Thymus (tissue), 11 donors: ENCODE measurements around the gene BPGM. TPM values are rescaled to one million over a fixed set of nuclear protein-coding genes. Genes with fewer than 3 reads are reported as not detected.

Source experiments
- DNase-seq, 9 donors: peaks; one replicate each; pipeline ENCODE4 v3.0.0-alpha.2; 2013; ENCODE audit warnings: low spot score in 9 of 9, low read depth in 6 of 9, missing footprints in 1 of 9
- H3K27ac ChIP-seq, 2 donors: one replicate each; pipeline ENCODE4 v1.5.1; 2013; ENCODE audit warnings: control low read depth in 1 of 2, low read depth in 1 of 2, low read length in 1 of 2, mild to moderate bottlenecking in 1 of 2, moderate library complexity in 1 of 2
- H3K27me3 ChIP-seq, 2 donors: one replicate each; pipeline ENCODE4 v1.5.1; 2013; ENCODE audit warnings: low read length in 1 of 2; ENCODE audit not compliant: control insufficient read depth in 2 of 2, insufficient read depth in 1 of 2
- H3K36me3 ChIP-seq, 2 donors: one replicate each; pipeline ENCODE4 v1.5.1; 2013; ENCODE audit warnings: low read length in 1 of 2, mild to moderate bottlenecking in 1 of 2, moderate library complexity in 1 of 2; ENCODE audit not compliant: control insufficient read depth in 2 of 2, insufficient read depth in 2 of 2
- H3K4me1 ChIP-seq, 2 donors: one replicate each; pipeline ENCODE4 v1.5.1; 2013; ENCODE audit warnings: low read length in 2 of 2; ENCODE audit not compliant: control insufficient read depth in 2 of 2, insufficient read depth in 2 of 2
- H3K4me3 ChIP-seq, 2 donors: one replicate each; pipeline ENCODE4 v1.5.1; 2013; ENCODE audit warnings: low read length in 2 of 2, control low read depth in 1 of 2, mild to moderate bottlenecking in 1 of 2
- H3K9me3 ChIP-seq, 2 donors: one replicate each; pipeline ENCODE4 v1.5.1; 2013; ENCODE audit warnings: low read length in 1 of 2, mild to moderate bottlenecking in 1 of 2; ENCODE audit not compliant: control insufficient read depth in 2 of 2, insufficient read depth in 1 of 2
- WGBS: extraction: QIAGEN DNeasy Blood & Tissue Kit; methylation state at CpG from one replicate; pipeline ENCODE4 v1.1.7; 2013; 5-methylcytosine and 5-hydroxymethylcytosine counted together
- polyA plus RNA-seq: library from polyadenylated mRNA; stranded (reverse); fragments of 200-250 nt; gene quantifications from one replicate; pipeline ENCODE4 v1.2.3, GENCODE V29; 2013
- total RNA-seq: library from RNA; stranded (reverse); fragments of 120-200 nt; gene quantifications from one replicate; pipeline ENCODE4 v1.2.4, GENCODE V29; 2013
- donor health status: healthy.

Gene BPGM
- total and polyA plus RNA-seq, 2 donors, result 23.1 TPM

- no peak for DNase-seq
- H3K36me3 ChIP-seq, result peaks cover 0 to 5% of the 10 kb centered on the region in 2 donors
- WGBS, result 84% methylated on average over 4 of the region's 4 CpGs
- H3K9me3 ChIP-seq, result no peaks in the 10 kb centered on the region
- H3K4me1 ChIP-seq, result peaks cover 2 to 10% of the 10 kb centered on the region in 2 donors
- H3K27ac ChIP-seq, result peak overlapping the region in 1 of 2 donors; percentile 80
- no peak overlapping the region for H3K4me3 ChIP-seq
- H3K27me3 ChIP-seq, result no peaks in the 10 kb centered on the region
Observed at GRCh38 chr7:134669388-134669787, 22.7 kb downstream of the BPGM start.

- DNase-seq, result peak in 8 of 9 donors; percentile 8 to 69 (median 20)
- peaks cover 2 to 10% of the 10 kb centered on the region in 2 donors for H3K4me1 ChIP-seq
- H3K27ac ChIP-seq, result peak overlapping the region in 1 of 2 donors; percentile 16
- WGBS, result 8% methylated on average over 8 of the region's 8 CpGs
- H3K4me3 ChIP-seq, result no peak overlapping the region
- H3K27me3 ChIP-seq, result no peaks in the 10 kb centered on the region
- H3K36me3 ChIP-seq, result peaks cover 0 to 5% of the 10 kb centered on the region in 2 donors
- no peaks in the 10 kb centered on the region for H3K9me3 ChIP-seq
Observed at GRCh38 chr7:134669845-134670373, 23.3 kb downstream of the BPGM start.

- H3K27ac ChIP-seq, result no peak overlapping the region
Observed at GRCh38 chr7:134671609-134672008, 25.0 kb downstream of the BPGM start.

GRCh38 chr7:134674424-134674823 is 27.8 kb downstream of the BPGM start:
- DNase-seq, result no peak
- Histone ChIP-seq H3K27ac (no peak overlapping the region), H3K4me1 (peaks cover under 1 to 8% of the 10 kb centered on the region in 2 donors), H3K9me3 (no peaks in the 10 kb centered on the region), H3K36me3 (peaks cover 0 to 5% of the 10 kb centered on the region in 2 donors), H3K4me3 (no peak overlapping the region), H3K27me3 (no peaks in the 10 kb centered on the region)

More at GRCh38 chr7:134671609-134672008, 25.0 kb downstream of the BPGM start:
- 100% methylated on average over 1 of the region's 1 CpG for WGBS
- Histone ChIP-seq H3K4me3 (no peak overlapping the region), H3K36me3 (no peaks in the 10 kb centered on the region), H3K27me3 (no peaks in the 10 kb centered on the region), H3K9me3 (no peaks in the 10 kb centered on the region), H3K4me1 (peaks cover 2 to 10% of the 10 kb centered on the region in 2 donors)
- no peak for DNase-seq

- Histone ChIP-seq H3K27ac (no peak overlapping the region), H3K36me3 (peaks cover 0 to 11% of the 10 kb centered on the region in 2 donors), H3K4me1 (no peaks in the 10 kb centered on the region), H3K9me3 (no peaks in the 10 kb centered on the region), H3K27me3 (no peaks in the 10 kb centered on the region), H3K4me3 (no peak overlapping the region)
- 97% methylated on average over 1 of the region's 1 CpG for WGBS
- DNase-seq, result no peak
Observed at GRCh38 chr7:134676743-134677142, 30.1 kb downstream of the BPGM start.

- H3K27me3 ChIP-seq, result no peaks in the 10 kb centered on the region
- peaks cover 0 to 11% of the 10 kb centered on the region in 2 donors for H3K36me3 ChIP-seq
- H3K4me1 ChIP-seq, result no peaks in the 10 kb centered on the region
- 98% methylated on average over 2 of the region's 2 CpGs for WGBS
- H3K27ac ChIP-seq, result no peak overlapping the region
- no peaks in the 10 kb centered on the region for H3K9me3 ChIP-seq
- no peak for DNase-seq
- no peak overlapping the region for H3K4me3 ChIP-seq
Observed at GRCh38 chr7:134678115-134678514, 31.5 kb downstream of the BPGM start.

- Histone ChIP-seq H3K36me3 (peaks cover 0 to 11% of the 10 kb centered on the region in 2 donors), H3K4me1 (no peaks in the 10 kb centered on the region), H3K27ac (no peak overlapping the region), H3K9me3 (no peaks in the 10 kb centered on the region), H3K4me3 (no peak overlapping the region), H3K27me3 (no peaks in the 10 kb centered on the region)
- DNase-seq, result no peak
- 98% methylated on average over 2 of the region's 2 CpGs for whole genome bisulfite sequencing
Observed at GRCh38 chr7:134679006-134679405, 32.4 kb downstream of the BPGM start.

GRCh38 chr7:134684165-134684564 is 37.5 kb downstream of the BPGM start:
- Histone ChIP-seq H3K4me1 (no peaks in the 10 kb centered on the region), H3K9me3 (no peaks in the 10 kb centered on the region), H3K27me3 (no peaks in the 10 kb centered on the region), H3K4me3 (no peak overlapping the region), H3K27ac (no peak overlapping the region), H3K36me3 (peaks cover 0 to 7% of the 10 kb centered on the region in 2 donors)
- no peak for DNase-seq
- WGBS, result 98% methylated on average over 3 of the region's 3 CpGs

GRCh38 chr7:134685250-134685649 is 38.6 kb downstream of the BPGM start:
- Histone ChIP-seq H3K9me3 (no peaks in the 10 kb centered on the region), H3K27ac (no peak overlapping the region), H3K4me1 (no peaks in the 10 kb centered on the region), H3K27me3 (no peaks in the 10 kb centered on the region), H3K36me3 (no peaks in the 10 kb centered on the region), H3K4me3 (no peak overlapping the region)
- no peak for DNase-seq
- WGBS, result 88% methylated on average over 2 of the region's 2 CpGs
